Activated CD8-positive, alpha-beta T cell treated with anti-CD3 and anti-CD28 coated beads, Interleukin-2, amount 10 ng/mL, durations not matched to agents 7 days and 5 days (primary cell): Measurements from ENCODE around the gene RPS6KB1. TPM values are rescaled to one million over a fixed set of nuclear protein-coding genes. Genes with fewer than 3 reads are reported as not detected.
"Not testable (repeated sequence)": the region's sequence is repeated elsewhere in the genome, so short reads cannot be mapped to it uniquely, and the experiment has no call there.

ENCODE experiments used
- ATAC-seq: fragments of 150-1000 bp; cut with Tn5 transposase; one replicate; pipeline ENCODE4 v1.10.0; 2021; ENCODE audit warnings: moderate library complexity
- CTCF ChIA-PET: fragments of 350-600 bp; sonication (Branson Sonifier 250); formaldehyde crosslinking; loops from one replicate; lab custom pipeline; 2021; ENCODE audit warnings: antibody characterized with exemption; lab: Charles Lee
- POLR2A ChIA-PET: fragments of 350-600 bp; sonication (Branson Sonifier 250); formaldehyde crosslinking; loops from one replicate; lab custom pipeline; 2021; ENCODE audit warnings: antibody characterized with exemption; lab: Charles Lee
- DNase-seq: peaks from one replicate; pipeline ENCODE4 v3.0.0-alpha.2; 2020
- H3K27ac Mint-ChIP-seq: one replicate; pipeline ENCODE4 v1.8.0; 2021; ENCODE audit warnings: mild to moderate bottlenecking, mixed read lengths
- H3K27me3 Mint-ChIP-seq: one replicate; pipeline ENCODE4 v1.8.0; 2021; ENCODE audit warnings: low read depth, mixed read lengths
- H3K36me3 Mint-ChIP-seq: one replicate; pipeline ENCODE4 v1.8.0; 2021; ENCODE audit warnings: low read depth, mixed read lengths
- H3K4me1 Mint-ChIP-seq: one replicate; pipeline ENCODE4 v1.8.0; 2021; ENCODE audit warnings: low read depth, mixed read lengths
- H3K4me3 Mint-ChIP-seq: one replicate; pipeline ENCODE4 v1.8.0; 2021; ENCODE audit warnings: mild to moderate bottlenecking, mixed read lengths
- H3K9me3 Mint-ChIP-seq: one replicate; pipeline ENCODE4 v1.8.0; 2022; ENCODE audit warnings: mixed read lengths; ENCODE audit not compliant: insufficient read depth
- total RNA-seq, 2 experiments: library from RNA; stranded (reverse); gene quantifications; one replicate each; pipeline ENCODE4 v1.2.3, GENCODE V29; 2021

Gene RPS6KB1
- total RNA-seq, 2 experiments from 2014 or later: 47.5 to 48.7 TPM

- peak; percentile 61 for DNase-seq
- POLR2A ChIA-PET: interaction anchor here (0.7 to 9.9 kb wide), 9 partner anchors 10 to 99 kb away, joined by 3 to 89 read pairs (median 4); no protein-coding TSS in a partner anchor
Observed at GRCh38 chr17:59853168-59853918, 39.6 kb upstream of the RPS6KB1 start.

GRCh38 chr17:59853919-59854729 lies 38.8 kb upstream of the RPS6KB1 start:
- H3K27me3 Mint-ChIP-seq, DNase-seq, H3K9me3 Mint-ChIP-seq, H3K36me3 Mint-ChIP-seq, H3K4me3 Mint-ChIP-seq, H3K27ac Mint-ChIP-seq, ATAC-seq: not testable (repeated sequence)
- CTCF ChIA-PET: interaction anchor here (0.6 to 2.2 kb wide), 11 partner anchors 13 to 92 kb away, joined by 3 to 12 read pairs (median 5); no protein-coding TSS in a partner anchor
- peaks cover 37% of the 10 kb centered on the region for H3K4me1 Mint-ChIP-seq
- POLR2A ChIA-PET: interaction anchor here (0.7 to 9.9 kb wide), 9 partner anchors 11 to 100 kb away, joined by 3 to 89 read pairs (median 4); no protein-coding TSS in a partner anchor

More at GRCh38 chr17:59853168-59853918, 39.6 kb upstream of the RPS6KB1 start:
- CTCF ChIA-PET: interaction anchor here (0.6 to 2.2 kb wide), 12 partner anchors 12 to 91 kb away, joined by 3 to 12 read pairs (median 5); no protein-coding TSS in a partner anchor
- peaks cover 42% of the 10 kb centered on the region for H3K4me1 Mint-ChIP-seq
- no peak overlapping the region for H3K4me3 Mint-ChIP-seq
- ATAC-seq: peak; percentile 67
- peak overlapping the region; percentile 40 for H3K27ac Mint-ChIP-seq
- H3K9me3 Mint-ChIP-seq: no peaks in the 10 kb centered on the region
- H3K27me3 Mint-ChIP-seq: no peaks in the 10 kb centered on the region
- peaks cover 4% of the 10 kb centered on the region for H3K36me3 Mint-ChIP-seq

- Mint-ChIP-seq H3K9me3 (no peaks in the 10 kb centered on the region), H3K36me3 (peaks cover 10% of the 10 kb centered on the region), H3K27ac (no peak overlapping the region), H3K27me3 (no peaks in the 10 kb centered on the region), H3K4me3 (no peak overlapping the region), H3K4me1 (peaks cover 31% of the 10 kb centered on the region)
- DNase-seq: no peak
- ChIA-PET CTCF (interaction anchor here (0.7 to 2.0 kb wide), 7 partner anchors 31 to 174 kb away, joined by 3 to 7 read pairs (median 4); no protein-coding TSS in a partner anchor), POLR2A (interaction anchor here (0.6 to 1.6 kb wide), 4 partner anchors 20 to 124 kb away, joined by 3 to 4 read pairs (median 3); no protein-coding TSS in a partner anchor)
- ATAC-seq: no peak
Observed at GRCh38 chr17:59856859-59857794, 35.8 kb upstream of the RPS6KB1 start.

GRCh38 chr17:59858167-59858816 lies 34.6 kb upstream of the RPS6KB1 start:
- ChIA-PET POLR2A (interaction anchor here (0.9 to 1.6 kb wide), 5 partner anchors 18 to 150 kb away, joined by 3 to 8 read pairs (median 5); partner anchors contain the start of gene VMP1), CTCF (interaction anchor here (0.6 to 2.1 kb wide), 15 partner anchors 16 to 188 kb away, joined by 3 to 12 read pairs (median 4); partner anchors contain the start of genes PTRH2 and VMP1)
- no peak overlapping the region for H3K27ac Mint-ChIP-seq
- H3K27me3 Mint-ChIP-seq: no peaks in the 10 kb centered on the region
- DNase-seq (no peak), ATAC-seq (no peak)
- H3K4me1 Mint-ChIP-seq: peaks cover 20% of the 10 kb centered on the region
- H3K36me3 Mint-ChIP-seq: peaks cover 11% of the 10 kb centered on the region
- no peaks in the 10 kb centered on the region for H3K9me3 Mint-ChIP-seq
- H3K4me3 Mint-ChIP-seq: no peak overlapping the region

GRCh38 chr17:59858932-59859331 lies 34.0 kb upstream of the RPS6KB1 start:
- ChIA-PET CTCF (interaction anchor here (0.6 to 2.1 kb wide), 28 partner anchors 10 to 215 kb away, joined by 3 to 12 read pairs (median 4); partner anchors contain the start of genes PTRH2 and VMP1), POLR2A (interaction anchor here (0.8 to 1.6 kb wide), 7 partner anchors 19 to 151 kb away, joined by 3 to 8 read pairs (median 5); partner anchors contain the start of gene VMP1)
- no peaks in the 10 kb centered on the region for H3K27me3 Mint-ChIP-seq
- H3K36me3 Mint-ChIP-seq: peaks cover 14% of the 10 kb centered on the region
- H3K27ac Mint-ChIP-seq: no peak overlapping the region
- ATAC-seq: peak; percentile 28
- H3K9me3 Mint-ChIP-seq: no peaks in the 10 kb centered on the region
- H3K4me1 Mint-ChIP-seq: peaks cover 16% of the 10 kb centered on the region
- H3K4me3 Mint-ChIP-seq: no peak overlapping the region
- no peak for DNase-seq

GRCh38 chr17:59859444-59860025 lies 33.4 kb upstream of the RPS6KB1 start:
- Mint-ChIP-seq H3K9me3 (no peaks in the 10 kb centered on the region), H3K36me3 (peaks cover 14% of the 10 kb centered on the region), H3K4me3 (no peak overlapping the region), H3K4me1 (peaks cover 16% of the 10 kb centered on the region), H3K27ac (no peak overlapping the region), H3K27me3 (no peaks in the 10 kb centered on the region)
- DNase-seq: no peak
- POLR2A ChIA-PET: interaction anchor here (0.7 to 1.6 kb wide), 9 partner anchors 11 to 152 kb away, joined by 3 to 8 read pairs (median 5); partner anchors contain the start of gene VMP1
- CTCF ChIA-PET: interaction anchor here (0.7 to 2.1 kb wide), 27 partner anchors 9 to 216 kb away, joined by 3 to 12 read pairs (median 4); partner anchors contain the start of genes PTRH2 and VMP1
- ATAC-seq: peak; percentile 63

GRCh38 chr17:59863616-59864015 lies 29.3 kb upstream of the RPS6KB1 start:
- ChIA-PET CTCF (interaction anchor here (1.7 to 3.2 kb wide), 2 partner anchors 110 to 116 kb away, joined by 3 to 15 read pairs; no protein-coding TSS in a partner anchor), POLR2A (no interaction called here)
- DNase-seq (no peak), ATAC-seq (no peak)
- H3K4me3 Mint-ChIP-seq: no peak overlapping the region
- no peaks in the 10 kb centered on the region for H3K27me3 Mint-ChIP-seq
- H3K36me3 Mint-ChIP-seq: peaks cover 27% of the 10 kb centered on the region
- no peak overlapping the region for H3K27ac Mint-ChIP-seq
- H3K9me3 Mint-ChIP-seq: no peaks in the 10 kb centered on the region
- H3K4me1 Mint-ChIP-seq: peaks cover 12% of the 10 kb centered on the region

- no peak overlapping the region for H3K4me3 Mint-ChIP-seq
- POLR2A ChIA-PET: interaction anchor here (0.9 to 1.2 kb wide), 2 partner anchors 28 to 116 kb away, joined by 3 read pairs; no protein-coding TSS in a partner anchor
- no peaks in the 10 kb centered on the region for H3K27me3 Mint-ChIP-seq
- ATAC-seq (no peak), DNase-seq (no peak)
- no peak overlapping the region for H3K27ac Mint-ChIP-seq
- CTCF ChIA-PET: interaction anchor here (1.4 kb wide), 1 partner anchor 122 kb away, joined by 3 read pairs; no protein-coding TSS in a partner anchor
- peaks cover 20% of the 10 kb centered on the region for H3K36me3 Mint-ChIP-seq
- peaks cover 4% of the 10 kb centered on the region for H3K4me1 Mint-ChIP-seq
- no peaks in the 10 kb centered on the region for H3K9me3 Mint-ChIP-seq
Observed at GRCh38 chr17:59869941-59870218, 23.0 kb upstream of the RPS6KB1 start.

GRCh38 chr17:59870482-59870881 lies 22.4 kb upstream of the RPS6KB1 start:
- Mint-ChIP-seq H3K27ac (no peak overlapping the region), H3K4me1 (peaks cover 4% of the 10 kb centered on the region), H3K27me3 (no peaks in the 10 kb centered on the region), H3K36me3 (peaks cover 17% of the 10 kb centered on the region), H3K4me3 (no peak overlapping the region), H3K9me3 (no peaks in the 10 kb centered on the region)
- ATAC-seq (no peak), DNase-seq (no peak)
- ChIA-PET CTCF (interaction anchor here (1.1 to 1.5 kb wide), 2 partner anchors 11 to 125 kb away, joined by 3 to 4 read pairs; no protein-coding TSS in a partner anchor), POLR2A (interaction anchor here (1.2 kb wide), 1 partner anchor 116 kb away, joined by 3 read pairs; no protein-coding TSS in a partner anchor)
